NOMO-1 (cell line): ENCODE data around the gene PCMT1.
"Not testable (repeated sequence)": the region's sequence is repeated elsewhere in the genome, so short reads cannot be mapped to it uniquely, and the experiment has no call there.

ENCODE experiments used
- DNase-seq, 2 experiments: peaks; one replicate each; lab custom pipeline; 2025; ENCODE audit not compliant: unreplicated experiment in 2 of 2; lab: John Stamatoyannopoulos, UW

PCMT1 gene

DNA sequence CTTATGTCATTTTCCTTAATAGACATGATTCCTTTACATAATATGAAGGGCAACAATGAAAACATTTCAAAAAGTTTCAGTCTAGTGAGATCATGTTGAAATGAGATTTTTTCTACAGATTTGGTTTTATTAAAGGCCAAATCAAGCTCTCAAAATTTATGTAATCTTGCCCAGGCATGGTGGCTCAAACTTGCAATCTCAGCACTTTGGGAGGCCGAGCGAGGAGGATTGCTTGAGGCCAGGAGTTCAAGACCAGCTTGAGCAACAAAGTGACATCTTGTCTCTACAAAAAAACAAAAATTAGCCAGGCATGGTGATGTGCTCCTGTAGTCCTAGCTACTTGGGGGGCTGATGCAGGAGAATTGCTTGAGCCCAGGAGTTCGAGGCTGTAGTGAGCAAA is 63.8 kb downstream of the PCMT1 start:
- no peak for DNase-seq

DNA sequence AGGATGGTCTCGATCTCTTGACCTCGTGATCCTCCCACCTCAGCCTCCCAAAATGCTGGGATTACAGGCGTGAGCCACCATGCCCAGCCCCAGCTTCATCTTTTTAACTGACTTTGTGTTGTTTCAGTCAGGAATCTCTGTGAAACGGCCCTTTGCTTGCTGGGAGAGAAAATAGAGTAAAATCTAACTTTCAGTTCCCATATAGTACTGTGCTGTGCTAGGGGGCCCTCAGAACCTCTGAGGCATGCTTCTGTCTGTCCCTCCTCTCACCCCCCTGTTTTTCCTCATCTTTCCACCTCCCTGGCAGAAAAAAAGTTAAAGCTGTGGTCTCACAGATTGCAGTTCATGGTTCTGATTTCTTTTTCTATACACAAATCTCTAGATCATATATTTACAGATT is 66.2 kb downstream of the PCMT1 start:
- DNase-seq = no peak

- DNase-seq = no peak
Measured at GRCh38 chr6:149820506-149820905, 71.0 kb downstream of the PCMT1 start.

DNA sequence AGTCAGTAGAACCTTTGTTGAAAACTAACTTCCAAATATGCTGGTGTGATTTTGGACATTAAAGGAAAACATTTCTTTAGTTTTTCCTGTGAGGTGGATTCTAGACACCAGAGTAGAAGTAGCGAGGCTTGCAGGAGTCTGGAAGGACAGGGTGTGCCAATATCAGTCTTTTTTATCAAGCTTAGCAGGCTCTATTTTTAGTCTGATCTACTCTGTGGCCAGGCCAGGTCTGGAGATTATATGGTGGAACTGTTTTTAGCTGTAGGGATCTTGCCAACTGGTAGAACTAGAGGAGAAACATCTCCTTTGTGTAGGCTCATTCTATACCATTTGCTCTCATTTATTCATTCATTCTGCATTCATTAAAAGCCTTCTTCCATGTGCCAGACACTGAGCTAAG is 72.0 kb downstream of the PCMT1 start:
- DNase-seq = no peak

GRCh38 chr6:149823013-149823412 is 73.5 kb downstream of the PCMT1 start:
- no peak for DNase-seq

GRCh38 chr6:149825292-149825691 is 75.8 kb downstream of the PCMT1 start:
- no peak for DNase-seq

DNA sequence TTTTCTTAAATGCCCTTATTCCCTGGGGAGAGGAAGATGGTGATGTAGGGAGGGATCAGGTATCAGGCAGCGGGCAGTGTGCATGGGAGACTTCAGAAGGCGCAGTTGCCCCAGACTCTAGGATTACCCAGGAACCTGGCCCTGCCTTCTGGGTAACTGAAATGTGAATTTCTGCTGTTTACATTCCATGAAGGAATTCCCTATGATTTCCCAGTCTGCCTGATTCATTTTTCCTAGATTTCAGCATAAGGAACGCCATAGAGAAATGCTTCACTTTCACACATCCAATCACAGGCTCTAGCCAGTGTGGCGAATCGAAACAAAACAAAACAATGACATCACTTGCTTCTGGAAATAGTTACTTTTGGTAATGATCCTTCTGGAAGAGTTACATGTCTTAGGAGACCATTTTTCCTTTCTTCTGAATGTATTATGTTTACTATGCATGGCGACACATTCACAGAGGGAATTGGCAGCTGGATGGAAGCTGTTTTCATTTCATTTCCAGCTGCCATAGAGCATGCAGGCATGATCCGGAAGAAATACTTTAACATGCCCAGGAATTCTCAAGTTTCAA is 81.3 kb downstream of the PCMT1 start:
- DNase-seq = no peak

DNA sequence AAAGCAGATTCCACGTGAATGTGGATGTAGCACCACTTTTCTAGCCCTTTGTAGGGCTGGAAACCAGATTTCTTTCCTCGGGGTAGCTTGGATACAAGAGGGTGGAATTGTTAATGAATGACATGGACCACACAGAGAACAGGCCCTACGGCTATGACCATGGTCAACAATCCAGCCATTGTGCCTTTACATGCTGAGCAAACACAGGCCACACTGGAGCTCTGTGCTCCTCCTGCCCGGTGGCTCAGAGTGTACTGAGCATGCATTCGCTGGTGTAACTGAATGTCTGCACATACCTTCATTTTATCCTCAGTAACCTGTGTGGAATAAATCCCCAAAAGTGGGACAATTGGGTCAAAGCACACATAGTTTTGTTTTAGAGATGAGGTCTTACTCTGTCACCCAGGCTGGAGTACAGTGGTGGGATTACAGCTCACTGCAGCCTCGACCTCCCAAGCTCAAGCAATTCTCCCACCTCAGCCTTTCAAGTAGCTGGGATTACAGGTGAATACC is 81.8 kb downstream of the PCMT1 start:
- no peak for DNase-seq

GRCh38 chr6:149833651-149834050 is 84.1 kb downstream of the PCMT1 start:
- no peak for DNase-seq

DNA sequence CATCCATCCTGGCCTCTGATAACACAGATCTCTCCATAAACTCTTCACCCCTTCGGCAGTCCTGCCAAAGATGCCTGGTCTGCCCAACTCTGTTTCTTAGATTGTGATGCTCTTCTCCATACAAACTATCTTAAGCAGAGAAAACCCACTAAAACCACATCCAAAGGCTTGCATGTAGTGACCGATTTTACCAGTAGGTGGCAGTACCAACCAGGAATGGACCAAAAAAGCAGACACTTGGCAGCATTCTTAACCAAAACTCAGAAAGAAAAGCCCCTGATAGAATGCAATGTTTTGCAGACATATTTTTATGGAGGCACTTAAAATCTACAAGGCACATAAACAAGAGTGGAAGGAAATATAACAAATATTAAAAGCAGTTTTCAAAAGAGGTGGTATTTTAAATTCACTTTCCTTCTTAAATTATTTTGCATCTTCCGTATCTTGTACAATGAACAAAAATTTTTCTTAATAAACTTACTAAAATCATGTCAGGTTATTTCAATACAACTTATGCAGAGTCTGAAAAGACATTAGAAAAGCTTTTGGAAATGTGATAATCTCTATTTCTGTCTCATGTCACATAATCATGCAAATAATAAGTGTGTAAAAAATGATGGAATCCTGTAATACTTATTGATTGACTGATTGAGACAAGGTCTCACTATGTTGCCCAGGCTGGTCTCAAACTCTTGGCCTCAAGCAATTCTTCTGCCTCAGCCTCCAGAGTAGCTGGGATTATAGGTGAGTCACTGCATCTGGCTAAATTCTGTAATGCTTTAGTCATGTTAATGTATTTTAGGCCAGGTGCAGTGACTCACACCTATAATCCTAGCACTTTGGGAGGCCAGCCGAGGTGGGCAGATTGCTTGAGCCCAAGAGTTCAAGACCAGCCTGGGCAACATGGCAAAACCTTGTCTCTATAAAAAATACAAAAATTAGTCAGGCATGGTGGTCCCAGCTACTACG is 85.3 kb downstream of the PCMT1 start:
- DNase-seq = peak; percentile 21 to 29

- no peak for DNase-seq
Measured at GRCh38 chr6:149840345-149841075, 91.0 kb downstream of the PCMT1 start.

DNA sequence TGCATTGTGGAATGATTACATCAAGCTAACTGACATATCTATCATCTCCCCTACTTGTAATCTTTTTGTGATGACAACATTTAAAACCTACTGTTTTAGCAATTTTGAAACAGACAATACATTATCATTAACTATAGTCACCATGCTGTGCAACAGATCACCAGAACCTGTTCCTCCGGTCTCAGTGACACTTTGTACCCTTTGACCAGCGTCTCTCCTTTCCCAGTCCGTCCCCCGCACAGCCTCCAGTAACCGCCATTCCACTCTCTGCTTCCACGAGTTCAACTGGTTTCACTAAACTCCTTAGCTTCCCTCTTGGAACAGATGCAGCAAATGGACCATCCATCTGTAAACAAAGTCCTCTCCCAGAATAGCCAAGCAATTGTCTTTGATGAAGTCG is 92.8 kb downstream of the PCMT1 start:
- DNase-seq = no peak

- DNase-seq = no peak
Measured at GRCh38 chr6:149843051-149843633, 93.6 kb downstream of the PCMT1 start.

- DNase-seq = not testable (repeated sequence)
Measured at GRCh38 chr6:149844036-149844435, 94.5 kb downstream of the PCMT1 start.

- no peak for DNase-seq
Measured at GRCh38 chr6:149844480-149844879, 94.9 kb downstream of the PCMT1 start.

GRCh38 chr6:149845549-149845948 is 96.0 kb downstream of the PCMT1 start:
- DNase-seq = no peak

- DNase-seq = no peak
Measured at GRCh38 chr6:149846321-149846720, 96.8 kb downstream of the PCMT1 start.

GRCh38 chr6:149847939-149848267 is 98.4 kb downstream of the PCMT1 start:
- DNase-seq = no peak

GRCh38 chr6:149848343-149848742 is 98.8 kb downstream of the PCMT1 start:
- DNase-seq = not testable (repeated sequence)

GRCh38 chr6:149851461-149852110 is 102.0 kb downstream of the PCMT1 start:
- no peak for DNase-seq

GRCh38 chr6:149852180-149852579 is 102.6 kb downstream of the PCMT1 start:
- peak in 1 of 2 experiments; percentile 11 for DNase-seq
